WTC11 (cell line): ENCODE measurements around the gene SENP5. TPM values are rescaled to one million over a fixed set of nuclear protein-coding genes. Genes with fewer than 3 reads are reported as not detected.

Experiments used
- ATAC-seq: fragments of 200-7000 bp; cut with Tn5 transposase; 2 replicates; pipeline ENCODE4 v1.10.0; 2021; ENCODE audit warnings: mild to moderate bottlenecking, moderate library complexity
- CTCF ChIA-PET: fragments of 300-600 bp; sonication (Branson Sonifier 250); formaldehyde crosslinking; loops from one replicate; lab custom pipeline; 2021; ENCODE audit warnings: antibody characterized with exemption; lab: Charles Lee
- POLR2A ChIA-PET: fragments of 350-600 bp; sonication (Branson Sonifier 250); formaldehyde crosslinking; loops from one replicate; lab custom pipeline; 2021; ENCODE audit warnings: antibody characterized with exemption; lab: Charles Lee
- DNase-seq: peaks from one replicate; pipeline ENCODE4 v3.0.0; 2021; ENCODE audit warnings: low spot score
- H3K27ac Mint-ChIP-seq: 2 replicates; pipeline ENCODE4 v1.8.0; 2021; ENCODE audit warnings: mixed read lengths
- H3K27me3 Mint-ChIP-seq: 2 replicates; pipeline ENCODE4 v1.8.0; 2021; ENCODE audit warnings: low read depth, mild to moderate bottlenecking, moderate library complexity, mixed read lengths
- H3K36me3 Mint-ChIP-seq: 2 replicates; pipeline ENCODE4 v1.8.0; 2021; ENCODE audit warnings: mixed read lengths
- H3K4me1 Mint-ChIP-seq: 2 replicates; pipeline ENCODE4 v1.8.0; 2022; ENCODE audit warnings: mixed read lengths
- H3K4me3 Mint-ChIP-seq: 2 replicates; pipeline ENCODE4 v1.8.0; 2021; ENCODE audit warnings: mild to moderate bottlenecking, moderate library complexity, mixed read lengths
- H3K9me3 Mint-ChIP-seq: 2 replicates; pipeline ENCODE4 v1.8.0; 2021; ENCODE audit warnings: mixed read lengths
- CREB1 ChIP-seq: sonication (generic); formaldehyde crosslinking; IDR thresholded peaks from 2 replicates; pipeline ENCODE4 v1.8.0; 2023; ENCODE audit warnings: mild to moderate bottlenecking, missing genetic modification reagents
- ESRRA ChIP-seq: sonication (generic); formaldehyde crosslinking; IDR thresholded peaks from 2 replicates; pipeline ENCODE4 v1.8.1; 2022; ENCODE audit warnings: mild to moderate bottlenecking, missing genetic modification reagents, borderline replicate concordance
- FOXK1 ChIP-seq: sonication (generic); formaldehyde crosslinking; IDR thresholded peaks from 2 replicates; pipeline ENCODE4 v1.8.0; 2022; ENCODE audit warnings: mild to moderate bottlenecking, moderate library complexity, missing genetic modification reagents
- GABPB1 ChIP-seq: sonication (generic); formaldehyde crosslinking; IDR thresholded peaks from 2 replicates; pipeline ENCODE4 v1.8.1; 2023; ENCODE audit warnings: mild to moderate bottlenecking, missing genetic modification reagents
- GRHL2 ChIP-seq: fragments of 250-450 bp; sonication (Bioruptor Pico); IDR thresholded peaks from 2 replicates; pipeline ENCODE4 v1.8.0; 2022; ENCODE audit warnings: mild to moderate bottlenecking, moderate library complexity; ENCODE audit not compliant: insufficient replicate concordance, severe bottlenecking
- GTF2I ChIP-seq: fragments of 250-450 bp; sonication (Bioruptor Pico); conservative IDR thresholded peaks from 2 replicates; pipeline ENCODE4 v1.4.0; 2021; ENCODE audit warnings: mild to moderate bottlenecking
- KAT7 ChIP-seq: sonication (generic); formaldehyde crosslinking; IDR thresholded peaks from 2 replicates; pipeline ENCODE4 v1.8.1; 2023; ENCODE audit warnings: missing genetic modification reagents, mild to moderate bottlenecking, borderline replicate concordance
- NFATC4 ChIP-seq: fragments of 250-450 bp; sonication (Bioruptor Pico); IDR thresholded peaks from 2 replicates; pipeline ENCODE4 v1.9.0; 2021; ENCODE audit warnings: mild to moderate bottlenecking
- NFYB ChIP-seq: sonication (generic); formaldehyde crosslinking; conservative IDR thresholded peaks from 2 replicates; pipeline ENCODE4 v1.8.0; 2022; ENCODE audit warnings: low read depth, missing genetic modification reagents
- NR1H2 ChIP-seq: sonication (generic); formaldehyde crosslinking; IDR thresholded peaks from 2 replicates; pipeline ENCODE4 v1.9.0; 2021; ENCODE audit warnings: mild to moderate bottlenecking, moderate library complexity, missing genetic modification reagents
- PRRX2 ChIP-seq: fragments of 250-450 bp; sonication (Bioruptor Pico); IDR thresholded peaks from 2 replicates; pipeline ENCODE4 v1.8.0; 2021; ENCODE audit warnings: mild to moderate bottlenecking
- ZNF219 ChIP-seq: sonication (generic); formaldehyde crosslinking; IDR thresholded peaks from 2 replicates; pipeline ENCODE4 v1.8.0; 2023; ENCODE audit warnings: missing genetic modification reagents, mild to moderate bottlenecking, borderline replicate concordance
- total RNA-seq: library from RNA; stranded (reverse); gene quantifications from 3 replicates; pipeline ENCODE4 v1.2.3, GENCODE V29; 2021
- TF ChIP-seq, protein P1 (sequence below): fragments of 200-600 bp; IDR thresholded peaks from 2 replicates; pipeline ENCODE4 v1.8.0; 2022; ENCODE audit warnings: antibody characterized with exemption
- TF ChIP-seq, protein P2 (sequence below): sonication (generic); formaldehyde crosslinking; IDR thresholded peaks from 2 replicates; pipeline ENCODE4 v1.8.1; 2023; ENCODE audit warnings: mild to moderate bottlenecking, moderate library complexity, missing genetic modification reagents
- TF ChIP-seq, protein P3 (sequence below): sonication (generic); formaldehyde crosslinking; IDR thresholded peaks from 2 replicates; pipeline ENCODE4 v1.8.0; 2023; ENCODE audit warnings: missing genetic modification reagents
- TF ChIP-seq, protein P4 (sequence below): sonication (generic); formaldehyde crosslinking; IDR thresholded peaks from 2 replicates; pipeline ENCODE4 v1.8.0; 2022; ENCODE audit warnings: mild to moderate bottlenecking, missing genetic modification reagents

Gene SENP5
- total RNA-seq, 1 experiment from 2014 or later: 30.8 TPM

DNA sequence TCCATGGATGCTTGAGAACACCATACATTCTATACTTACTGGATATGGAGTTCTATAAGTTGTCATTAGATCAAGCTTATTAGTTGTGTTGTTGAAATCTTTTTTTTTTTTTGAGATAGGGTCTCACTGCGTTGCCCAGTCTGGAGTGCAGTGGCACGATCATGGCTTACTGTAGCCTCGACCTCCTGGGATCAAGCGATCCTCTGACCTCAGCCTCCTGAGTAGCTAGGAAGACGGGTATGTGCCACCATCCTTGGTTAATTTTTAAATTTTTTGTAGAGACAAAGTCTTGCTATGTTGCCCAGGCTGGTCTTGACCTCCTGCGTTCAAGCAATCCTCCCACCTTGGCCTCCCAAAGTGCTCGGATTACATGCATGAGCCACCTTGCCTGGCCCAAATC lies 87.1 kb downstream of the SENP5 start:
- peaks cover 8% of the 10 kb centered on the region; the same call in 1 of the 2 replicates for H3K27me3 Mint-ChIP-seq
- H3K4me1 Mint-ChIP-seq: no peaks in the 10 kb centered on the region
- ATAC-seq (no peak), DNase-seq (no peak)
- H3K4me3 Mint-ChIP-seq: no peak overlapping the region
- ChIA-PET CTCF (interaction anchor here (1.0 kb wide), 1 partner anchor 8 kb away, joined by 3 read pairs; no protein-coding TSS in a partner anchor), POLR2A (no interaction called here)
- TF ChIP-seq ESRRA (no peak), GTF2I (CRISPR knock-in tag) (peak; percentile 69)
- no peak overlapping the region for H3K27ac Mint-ChIP-seq
- no peaks in the 10 kb centered on the region for H3K36me3 Mint-ChIP-seq
- no peaks in the 10 kb centered on the region for H3K9me3 Mint-ChIP-seq

DNA sequence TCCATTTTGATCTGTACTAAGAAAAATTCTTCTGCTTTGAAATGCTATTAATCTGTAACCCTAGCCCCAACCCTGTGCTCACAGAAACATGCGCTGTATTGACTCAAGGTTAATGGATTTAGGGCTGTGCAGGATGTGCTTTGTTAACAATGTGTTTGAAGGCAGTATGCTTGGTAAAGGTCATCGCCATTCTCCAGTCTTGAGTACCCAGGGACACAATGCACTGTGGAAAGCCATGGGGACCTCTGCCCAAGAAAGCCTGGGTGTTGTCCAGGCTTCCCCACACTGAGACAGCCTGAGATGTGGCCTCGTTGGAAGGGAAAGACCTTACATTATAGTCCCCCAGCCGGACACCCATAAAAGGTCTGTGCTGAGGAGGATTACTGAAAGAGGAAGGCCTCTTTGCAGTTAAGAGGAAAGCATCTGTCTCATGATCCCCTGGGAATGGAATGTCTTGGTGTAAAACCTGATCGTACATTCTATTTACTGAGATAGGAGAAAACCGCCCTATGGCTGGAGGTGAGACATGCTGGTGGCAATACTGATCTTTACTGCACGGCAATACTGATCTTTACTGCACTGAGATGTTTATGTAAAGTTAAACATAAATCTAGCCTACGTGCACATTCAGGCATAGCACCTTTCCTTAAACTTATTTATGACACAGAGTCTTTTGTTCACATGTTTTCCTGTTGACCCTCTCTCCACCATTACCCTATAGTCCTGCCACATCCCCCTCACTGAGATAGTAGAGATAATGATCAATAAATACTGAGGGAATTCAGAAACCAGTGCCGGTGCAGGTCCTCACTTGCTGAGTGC lies 94.6 kb downstream of the SENP5 start:
- POLR2A ChIA-PET: no interaction called here
- no peaks in the 10 kb centered on the region for H3K9me3 Mint-ChIP-seq
- no peaks in the 10 kb centered on the region for H3K36me3 Mint-ChIP-seq

DNA sequence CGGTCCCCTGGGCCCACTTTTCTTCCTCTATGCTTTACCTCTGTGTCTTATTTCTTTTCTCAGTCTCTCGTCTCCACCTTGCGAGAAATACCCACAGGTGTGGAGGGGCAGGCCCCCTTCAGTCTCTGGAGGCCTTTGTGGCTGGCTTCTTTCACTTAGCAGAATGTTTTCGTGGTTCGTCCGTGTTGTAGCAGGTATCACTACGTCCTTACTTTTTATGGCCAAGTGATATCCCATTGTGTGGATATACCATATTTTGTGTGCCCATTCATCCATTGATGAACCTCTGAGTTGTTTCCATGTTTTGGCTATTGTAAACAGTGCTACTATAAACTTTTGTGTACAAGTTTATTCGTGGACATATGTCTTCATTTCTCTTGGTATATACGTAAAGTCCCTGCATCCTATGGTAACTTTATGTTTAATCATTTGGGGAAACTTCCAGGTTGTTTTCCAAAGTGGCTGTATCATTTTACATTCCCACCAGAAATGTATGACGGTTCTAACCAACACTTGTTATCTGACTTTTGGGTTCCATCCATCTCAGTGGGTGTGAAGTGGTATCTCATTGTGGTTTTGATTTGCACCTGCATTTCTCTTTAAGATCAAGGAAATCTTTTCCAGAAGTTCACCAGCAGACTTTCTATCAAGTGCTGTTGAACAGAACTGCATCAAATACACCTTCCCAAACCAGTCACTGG lies 95.4 kb downstream of the SENP5 start:
- no peak for DNase-seq
- peaks cover 10% of the 10 kb centered on the region for H3K4me1 Mint-ChIP-seq
- no peak for ATAC-seq
- CTCF ChIA-PET: no interaction called here
- no peak overlapping the region for H3K4me3 Mint-ChIP-seq
- peaks cover 74% of the 10 kb centered on the region for H3K27me3 Mint-ChIP-seq
- H3K36me3 Mint-ChIP-seq: no peaks in the 10 kb centered on the region
- TF ChIP-seq, protein P1, sequence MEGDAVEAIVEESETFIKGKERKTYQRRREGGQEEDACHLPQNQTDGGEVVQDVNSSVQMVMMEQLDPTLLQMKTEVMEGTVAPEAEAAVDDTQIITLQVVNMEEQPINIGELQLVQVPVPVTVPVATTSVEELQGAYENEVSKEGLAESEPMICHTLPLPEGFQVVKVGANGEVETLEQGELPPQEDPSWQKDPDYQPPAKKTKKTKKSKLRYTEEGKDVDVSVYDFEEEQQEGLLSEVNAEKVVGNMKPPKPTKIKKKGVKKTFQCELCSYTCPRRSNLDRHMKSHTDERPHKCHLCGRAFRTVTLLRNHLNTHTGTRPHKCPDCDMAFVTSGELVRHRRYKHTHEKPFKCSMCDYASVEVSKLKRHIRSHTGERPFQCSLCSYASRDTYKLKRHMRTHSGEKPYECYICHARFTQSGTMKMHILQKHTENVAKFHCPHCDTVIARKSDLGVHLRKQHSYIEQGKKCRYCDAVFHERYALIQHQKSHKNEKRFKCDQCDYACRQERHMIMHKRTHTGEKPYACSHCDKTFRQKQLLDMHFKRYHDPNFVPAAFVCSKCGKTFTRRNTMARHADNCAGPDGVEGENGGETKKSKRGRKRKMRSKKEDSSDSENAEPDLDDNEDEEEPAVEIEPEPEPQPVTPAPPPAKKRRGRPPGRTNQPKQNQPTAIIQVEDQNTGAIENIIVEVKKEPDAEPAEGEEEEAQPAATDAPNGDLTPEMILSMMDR: no peak
- no peak for TF ChIP-seq ZNF219 (CRISPR knock-in tag)
- TF ChIP-seq PRRX2 (CRISPR knock-in tag): no peak
- TF ChIP-seq CREB1 (CRISPR knock-in tag): no peak
- no peak for TF ChIP-seq FOXK1 (CRISPR knock-in tag)
- TF ChIP-seq GRHL2 (CRISPR knock-in tag): no peak
- TF ChIP-seq, protein P2, sequence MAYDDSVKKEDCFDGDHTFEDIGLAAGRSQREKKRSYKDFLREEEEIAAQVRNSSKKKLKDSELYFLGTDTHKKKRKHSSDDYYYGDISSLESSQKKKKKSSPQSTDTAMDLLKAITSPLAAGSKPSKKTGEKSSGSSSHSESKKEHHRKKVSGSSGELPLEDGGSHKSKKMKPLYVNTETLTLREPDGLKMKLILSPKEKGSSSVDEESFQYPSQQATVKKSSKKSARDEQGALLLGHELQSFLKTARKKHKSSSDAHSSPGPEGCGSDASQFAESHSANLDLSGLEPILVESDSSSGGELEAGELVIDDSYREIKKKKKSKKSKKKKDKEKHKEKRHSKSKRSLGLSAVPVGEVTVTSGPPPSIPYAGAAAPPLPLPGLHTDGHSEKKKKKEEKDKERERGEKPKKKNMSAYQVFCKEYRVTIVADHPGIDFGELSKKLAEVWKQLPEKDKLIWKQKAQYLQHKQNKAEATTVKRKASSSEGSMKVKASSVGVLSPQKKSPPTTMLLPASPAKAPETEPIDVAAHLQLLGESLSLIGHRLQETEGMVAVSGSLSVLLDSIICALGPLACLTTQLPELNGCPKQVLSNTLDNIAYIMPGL (CRISPR knock-in tag): no peak
- TF ChIP-seq, all 79 proteins: peak for 0
- no peaks in the 10 kb centered on the region for H3K9me3 Mint-ChIP-seq
- POLR2A ChIA-PET: no interaction called here
- H3K27ac Mint-ChIP-seq: no peak overlapping the region

More for the DNA sequence above, 94.6 kb downstream of the SENP5 start:
- Mint-ChIP-seq H3K27ac (no peak overlapping the region), H3K27me3 (peaks cover 67% of the 10 kb centered on the region), H3K4me1 (peaks cover 5% of the 10 kb centered on the region), H3K4me3 (no peak overlapping the region)
- TF ChIP-seq GABPB1 (CRISPR knock-in tag): peak; percentile 44; the same call in 1 of the 2 replicates
- TF ChIP-seq KAT7 (CRISPR knock-in tag): no peak
- no peak for DNase-seq
- CTCF ChIA-PET: no interaction called here
- no peak for ATAC-seq

DNA sequence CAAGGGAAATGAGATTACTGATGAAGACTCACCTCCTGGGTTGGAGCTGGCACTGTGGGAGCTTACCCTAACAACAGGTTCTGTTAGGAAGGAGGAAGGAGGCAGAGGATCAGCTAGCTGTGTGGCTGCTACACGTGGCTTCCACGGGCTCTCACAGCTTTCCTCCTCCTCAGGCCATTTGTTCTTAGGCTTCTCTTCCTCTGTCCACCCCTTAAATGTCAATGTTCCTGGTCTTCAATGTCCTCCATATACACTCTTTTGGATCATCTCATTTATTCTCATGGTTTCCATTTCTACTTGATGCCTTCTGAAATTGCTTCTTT lies 95.9 kb downstream of the SENP5 start:
- H3K27ac Mint-ChIP-seq: no peak overlapping the region
- H3K4me1 Mint-ChIP-seq: peaks cover 10% of the 10 kb centered on the region
- H3K9me3 Mint-ChIP-seq: no peaks in the 10 kb centered on the region
- no peak for ATAC-seq
- H3K27me3 Mint-ChIP-seq: peaks cover 78% of the 10 kb centered on the region
- no peaks in the 10 kb centered on the region for H3K36me3 Mint-ChIP-seq
- no peak for DNase-seq
- ChIA-PET CTCF (no interaction called here), POLR2A (no interaction called here)
- TF ChIP-seq NFYB (CRISPR knock-in tag) (no peak), NFATC4 (CRISPR knock-in tag) (no peak), NR1H2 (CRISPR knock-in tag) (no peak)
- TF ChIP-seq, protein P3, sequence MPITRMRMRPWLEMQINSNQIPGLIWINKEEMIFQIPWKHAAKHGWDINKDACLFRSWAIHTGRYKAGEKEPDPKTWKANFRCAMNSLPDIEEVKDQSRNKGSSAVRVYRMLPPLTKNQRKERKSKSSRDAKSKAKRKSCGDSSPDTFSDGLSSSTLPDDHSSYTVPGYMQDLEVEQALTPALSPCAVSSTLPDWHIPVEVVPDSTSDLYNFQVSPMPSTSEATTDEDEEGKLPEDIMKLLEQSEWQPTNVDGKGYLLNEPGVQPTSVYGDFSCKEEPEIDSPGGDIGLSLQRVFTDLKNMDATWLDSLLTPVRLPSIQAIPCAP (CRISPR knock-in tag): no peak
- TF ChIP-seq, protein P4, sequence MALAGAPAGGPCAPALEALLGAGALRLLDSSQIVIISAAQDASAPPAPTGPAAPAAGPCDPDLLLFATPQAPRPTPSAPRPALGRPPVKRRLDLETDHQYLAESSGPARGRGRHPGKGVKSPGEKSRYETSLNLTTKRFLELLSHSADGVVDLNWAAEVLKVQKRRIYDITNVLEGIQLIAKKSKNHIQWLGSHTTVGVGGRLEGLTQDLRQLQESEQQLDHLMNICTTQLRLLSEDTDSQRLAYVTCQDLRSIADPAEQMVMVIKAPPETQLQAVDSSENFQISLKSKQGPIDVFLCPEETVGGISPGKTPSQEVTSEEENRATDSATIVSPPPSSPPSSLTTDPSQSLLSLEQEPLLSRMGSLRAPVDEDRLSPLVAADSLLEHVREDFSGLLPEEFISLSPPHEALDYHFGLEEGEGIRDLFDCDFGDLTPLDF (CRISPR knock-in tag): no peak
- TF ChIP-seq, protein P2 (CRISPR knock-in tag): no peak
- no peak overlapping the region for H3K4me3 Mint-ChIP-seq
